Stimulated activated CD8-positive, alpha-beta memory T cell treated with anti-CD3 and anti-CD28 coated beads, Interleukin-7, amount 100 ng/mL, for 24 hours (primary cell): ENCODE data around the gene DYRK1A.

Experiments used
- DNase-seq: peaks from one replicate; pipeline ENCODE4 v3.0.0-alpha.2; 2020; ENCODE audit warnings: low read depth

The DYRK1A gene

GRCh38 chr21:37566790-37567615 lies 200.4 kb downstream of the DYRK1A start:
- no peak for DNase-seq

DNA sequence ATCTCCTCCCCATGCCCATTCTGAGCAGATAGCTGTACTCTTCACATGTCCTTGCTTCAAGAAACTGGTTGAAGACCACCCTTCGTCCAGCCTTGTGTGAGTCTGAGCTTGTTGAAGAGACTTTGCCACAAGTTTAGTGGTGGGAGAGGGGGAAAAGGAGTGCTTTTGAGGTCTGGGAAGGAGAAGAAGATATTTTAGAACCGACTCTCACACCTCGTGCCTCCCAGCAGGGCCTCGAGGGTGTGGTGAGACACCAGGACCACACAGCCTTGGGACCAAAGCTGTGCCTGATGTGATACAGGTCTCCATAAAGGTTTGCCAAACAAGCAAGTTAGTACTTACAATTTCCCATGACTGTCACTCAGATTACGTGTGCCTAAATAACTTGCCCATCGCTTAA lies 201.8 kb downstream of the DYRK1A start:
- DNase-seq: no peak

- no peak for DNase-seq
These were observed 202.3 kb downstream of the DYRK1A start for GRCh38 chr21:37568916-37569315.

GRCh38 chr21:37571442-37571841 lies 204.9 kb downstream of the DYRK1A start:
- no peak for DNase-seq

- DNase-seq: no peak
These were observed 207.7 kb downstream of the DYRK1A start for GRCh38 chr21:37574316-37574715.

DNA sequence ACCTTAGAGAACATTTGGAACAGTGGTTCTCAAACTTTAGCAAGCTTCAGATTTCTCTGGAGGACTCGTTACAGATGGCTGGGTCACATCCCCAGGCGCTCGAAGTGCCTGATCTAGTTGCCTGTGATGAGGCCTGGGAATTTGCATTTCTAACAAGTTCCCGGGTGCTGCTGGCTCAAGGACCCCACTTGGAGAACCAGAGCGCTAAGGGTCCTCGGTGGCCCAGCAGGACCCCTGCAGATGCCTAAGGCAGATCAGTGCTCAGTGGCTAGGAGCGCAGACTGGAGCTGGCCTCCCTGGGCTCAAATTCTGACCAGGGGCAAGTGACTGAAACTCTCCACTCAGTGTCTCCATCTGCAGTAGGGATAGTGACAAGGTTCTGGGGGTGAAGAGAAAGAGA lies 208.2 kb downstream of the DYRK1A start:
- no peak for DNase-seq

- no peak for DNase-seq
These were observed 209.0 kb downstream of the DYRK1A start for GRCh38 chr21:37575580-37575979.
